ENCODE measurements around the gene CIDEC. TPM values are rescaled to one million over a fixed set of nuclear protein-coding genes. Genes with fewer than 3 reads are reported as not detected.

Gene CIDEC
- total and polyA plus RNA-seq, 2 of the 13 experiments (the other 11 are each of a cell fraction or from before 2014, with no cell fraction given), result 2.5 to 10.4 TPM

DNA sequence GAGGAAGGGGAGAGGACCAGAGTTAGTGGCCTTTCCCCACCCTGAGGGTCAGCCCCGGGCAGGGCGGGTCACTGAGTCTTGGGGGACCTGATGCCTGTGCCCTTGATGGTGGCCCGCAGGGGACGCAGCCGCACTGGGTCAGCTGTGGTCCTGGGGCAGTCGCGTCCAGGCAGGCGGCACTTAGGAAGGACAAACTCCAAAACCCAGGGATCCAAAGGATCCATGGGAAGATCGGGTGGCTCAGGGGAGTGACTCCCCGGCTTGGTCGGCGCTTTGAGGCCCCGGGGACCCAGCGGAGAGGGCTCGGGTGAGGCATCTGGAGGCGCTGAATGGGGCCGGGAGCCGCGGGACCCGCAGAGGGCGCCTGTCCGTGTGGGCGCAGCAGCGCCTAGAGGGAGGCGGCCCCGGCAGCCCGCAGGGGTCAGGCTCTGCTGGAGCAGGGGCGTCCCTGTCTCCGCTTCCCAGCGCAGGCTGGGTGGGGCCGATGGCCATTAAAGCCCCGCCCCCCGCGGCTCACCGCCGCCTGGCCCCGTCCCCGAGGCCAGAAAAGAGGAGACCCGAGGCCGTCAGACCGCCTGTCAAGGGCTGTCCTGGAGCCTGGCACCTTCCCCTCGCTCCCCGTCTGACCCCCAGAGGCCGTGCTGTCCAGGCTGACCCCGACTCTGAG is 17.5 kb downstream of the CIDEC start (continued):
- TF ChIP-seq, protein P1, sequence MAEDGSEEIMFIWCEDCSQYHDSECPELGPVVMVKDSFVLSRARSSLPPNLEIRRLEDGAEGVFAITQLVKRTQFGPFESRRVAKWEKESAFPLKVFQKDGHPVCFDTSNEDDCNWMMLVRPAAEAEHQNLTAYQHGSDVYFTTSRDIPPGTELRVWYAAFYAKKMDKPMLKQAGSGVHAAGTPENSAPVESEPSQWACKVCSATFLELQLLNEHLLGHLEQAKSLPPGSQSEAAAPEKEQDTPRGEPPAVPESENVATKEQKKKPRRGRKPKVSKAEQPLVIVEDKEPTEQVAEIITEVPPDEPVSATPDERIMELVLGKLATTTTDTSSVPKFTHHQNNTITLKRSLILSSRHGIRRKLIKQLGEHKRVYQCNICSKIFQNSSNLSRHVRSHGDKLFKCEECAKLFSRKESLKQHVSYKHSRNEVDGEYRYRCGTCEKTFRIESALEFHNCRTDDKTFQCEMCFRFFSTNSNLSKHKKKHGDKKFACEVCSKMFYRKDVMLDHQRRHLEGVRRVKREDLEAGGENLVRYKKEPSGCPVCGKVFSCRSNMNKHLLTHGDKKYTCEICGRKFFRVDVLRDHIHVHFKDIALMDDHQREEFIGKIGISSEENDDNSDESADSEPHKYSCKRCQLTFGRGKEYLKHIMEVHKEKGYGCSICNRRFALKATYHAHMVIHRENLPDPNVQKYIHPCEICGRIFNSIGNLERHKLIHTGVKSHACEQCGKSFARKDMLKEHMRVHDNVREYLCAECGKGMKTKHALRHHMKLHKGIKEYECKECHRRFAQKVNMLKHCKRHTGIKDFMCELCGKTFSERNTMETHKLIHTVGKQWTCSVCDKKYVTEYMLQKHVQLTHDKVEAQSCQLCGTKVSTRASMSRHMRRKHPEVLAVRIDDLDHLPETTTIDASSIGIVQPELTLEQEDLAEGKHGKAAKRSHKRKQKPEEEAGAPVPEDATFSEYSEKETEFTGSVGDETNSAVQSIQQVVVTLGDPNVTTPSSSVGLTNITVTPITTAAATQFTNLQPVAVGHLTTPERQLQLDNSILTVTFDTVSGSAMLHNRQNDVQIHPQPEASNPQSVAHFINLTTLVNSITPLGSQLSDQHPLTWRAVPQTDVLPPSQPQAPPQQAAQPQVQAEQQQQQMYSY (CRISPR knock-in tag; IDR thresholded peaks at IDR 0.05), result no peak
- TF ChIP-seq ZNF710 (CRISPR knock-in tag; IDR thresholded peaks at IDR 0.05; ENCODE audit: borderline replicate concordance), result no peak
- TF ChIP-seq ZNF709 (CRISPR knock-in tag; IDR thresholded peaks at IDR 0.05), result 0 out of 2 replicates have a peak, but pooled peaks have one; percentile 31
- peak; percentile 23 for TF ChIP-seq ASH2L (IDR thresholded peaks at IDR 0.05; ENCODE audit: insufficient read length, low read depth, low read length)
- TF ChIP-seq ZNF792 (CRISPR knock-in tag; IDR thresholded peaks at IDR 0.05), result 0 out of 2 replicates have a peak, but pooled peaks have one; percentile 23
- TF ChIP-seq ZNF382 (CRISPR knock-in tag; IDR thresholded peaks at IDR 0.05; ENCODE audit: borderline replicate concordance), result no peak
- no peak for TF ChIP-seq RCOR2 (CRISPR knock-in tag; IDR thresholded peaks at IDR 0.05)
- TF ChIP-seq TFDP2 (CRISPR knock-in tag; IDR thresholded peaks at IDR 0.05), result peak; percentile 39; the same call in 1 of the 2 replicates
- TF ChIP-seq TFE3 (CRISPR knock-in tag; IDR thresholded peaks at IDR 0.05), result no peak
- TF ChIP-seq ZNF562 (CRISPR knock-in tag; IDR thresholded peaks at IDR 0.05; ENCODE audit: borderline replicate concordance), result no peak
- TF ChIP-seq, protein P2, sequence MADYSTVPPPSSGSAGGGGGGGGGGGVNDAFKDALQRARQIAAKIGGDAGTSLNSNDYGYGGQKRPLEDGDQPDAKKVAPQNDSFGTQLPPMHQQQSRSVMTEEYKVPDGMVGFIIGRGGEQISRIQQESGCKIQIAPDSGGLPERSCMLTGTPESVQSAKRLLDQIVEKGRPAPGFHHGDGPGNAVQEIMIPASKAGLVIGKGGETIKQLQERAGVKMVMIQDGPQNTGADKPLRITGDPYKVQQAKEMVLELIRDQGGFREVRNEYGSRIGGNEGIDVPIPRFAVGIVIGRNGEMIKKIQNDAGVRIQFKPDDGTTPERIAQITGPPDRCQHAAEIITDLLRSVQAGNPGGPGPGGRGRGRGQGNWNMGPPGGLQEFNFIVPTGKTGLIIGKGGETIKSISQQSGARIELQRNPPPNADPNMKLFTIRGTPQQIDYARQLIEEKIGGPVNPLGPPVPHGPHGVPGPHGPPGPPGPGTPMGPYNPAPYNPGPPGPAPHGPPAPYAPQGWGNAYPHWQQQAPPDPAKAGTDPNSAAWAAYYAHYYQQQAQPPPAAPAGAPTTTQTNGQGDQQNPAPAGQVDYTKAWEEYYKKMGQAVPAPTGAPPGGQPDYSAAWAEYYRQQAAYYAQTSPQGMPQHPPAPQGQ (CRISPR knock-in tag; IDR thresholded peaks at IDR 0.05; ENCODE audit: borderline replicate concordance), result no peak
- TF ChIP-seq MYC (CRISPR knock-in tag; IDR thresholded peaks at IDR 0.05; ENCODE audit: borderline replicate concordance), result peak; percentile 56; the same call in 1 of the 2 replicates
- no peak for TF ChIP-seq RBM22 (optimal IDR thresholded peaks at IDR 0.05; ENCODE audit: low read length)
- no peak for TF ChIP-seq MATR3 (CRISPR knock-in tag; IDR thresholded peaks at IDR 0.05)
- TF ChIP-seq ZNF331 (CRISPR knock-in tag; IDR thresholded peaks at IDR 0.05), result peak; percentile 70
- TF ChIP-seq KLF13 (CRISPR knock-in tag; IDR thresholded peaks at IDR 0.05), result no peak
- peak; percentile 81; the same call in 1 of the 2 replicates for TF ChIP-seq MAZ (IDR thresholded peaks at IDR 0.05; ENCODE audit: borderline replicate concordance, low read depth, low read length)
- 0 out of 2 replicates have a peak, but pooled peaks have one; percentile 39 for TF ChIP-seq MAZ (CRISPR knock-in tag; IDR thresholded peaks at IDR 0.05; ENCODE audit: low read depth)
- no peak for TF ChIP-seq FOXK2 (IDR thresholded peaks at IDR 0.05)
- TF ChIP-seq CENPX (CRISPR knock-in tag; IDR thresholded peaks at IDR 0.05), result no peak

Measured in HepG2 (cell line).